WTC11 (cell line): ENCODE results near the gene LPCAT1. TPM values are rescaled to one million over a fixed set of nuclear protein-coding genes. Genes with fewer than 3 reads are reported as not detected.

Experiments used
- ATAC-seq: fragments of 200-7000 bp; cut with Tn5 transposase; 2 replicates; pipeline ENCODE4 v1.10.0; 2021; ENCODE audit warnings: mild to moderate bottlenecking, moderate library complexity
- CTCF ChIA-PET: fragments of 300-600 bp; sonication (Branson Sonifier 250); formaldehyde crosslinking; loops from one replicate; lab custom pipeline; 2021; ENCODE audit warnings: antibody characterized with exemption; lab: Charles Lee
- POLR2A ChIA-PET: fragments of 350-600 bp; sonication (Branson Sonifier 250); formaldehyde crosslinking; loops from one replicate; lab custom pipeline; 2021; ENCODE audit warnings: antibody characterized with exemption; lab: Charles Lee
- DNase-seq: peaks from one replicate; pipeline ENCODE4 v3.0.0; 2021; ENCODE audit warnings: low spot score
- H3K27ac Mint-ChIP-seq: 2 replicates; pipeline ENCODE4 v1.8.0; 2021; ENCODE audit warnings: mixed read lengths
- H3K27me3 Mint-ChIP-seq: 2 replicates; pipeline ENCODE4 v1.8.0; 2021; ENCODE audit warnings: low read depth, mild to moderate bottlenecking, moderate library complexity, mixed read lengths
- H3K36me3 Mint-ChIP-seq: 2 replicates; pipeline ENCODE4 v1.8.0; 2021; ENCODE audit warnings: mixed read lengths
- H3K4me1 Mint-ChIP-seq: 2 replicates; pipeline ENCODE4 v1.8.0; 2022; ENCODE audit warnings: mixed read lengths
- H3K4me3 Mint-ChIP-seq: 2 replicates; pipeline ENCODE4 v1.8.0; 2021; ENCODE audit warnings: mild to moderate bottlenecking, moderate library complexity, mixed read lengths
- H3K9me3 Mint-ChIP-seq: 2 replicates; pipeline ENCODE4 v1.8.0; 2021; ENCODE audit warnings: mixed read lengths
- AFF4 ChIP-seq: sonication (generic); formaldehyde crosslinking; IDR thresholded peaks from 2 replicates; pipeline ENCODE4 v1.8.1; 2023; ENCODE audit warnings: mild to moderate bottlenecking, missing genetic modification reagents, borderline replicate concordance
- CDX4 ChIP-seq: fragments of 250-450 bp; sonication (Bioruptor Pico); IDR thresholded peaks from 2 replicates; pipeline ENCODE4 v1.9.0; 2021; ENCODE audit warnings: moderate library complexity, mild to moderate bottlenecking, inconsistent platforms, borderline replicate concordance
- E2F4 ChIP-seq: sonication (generic); formaldehyde crosslinking; IDR thresholded peaks from 2 replicates; pipeline ENCODE4 v1.8.1; 2022; ENCODE audit warnings: low read depth, mild to moderate bottlenecking, moderate library complexity, missing genetic modification reagents, borderline replicate concordance
- ESRRA ChIP-seq: sonication (generic); formaldehyde crosslinking; IDR thresholded peaks from 2 replicates; pipeline ENCODE4 v1.8.1; 2022; ENCODE audit warnings: mild to moderate bottlenecking, missing genetic modification reagents, borderline replicate concordance
- FOXJ3 ChIP-seq: sonication (generic); formaldehyde crosslinking; IDR thresholded peaks from 2 replicates; pipeline ENCODE4 v1.9.0; 2021; ENCODE audit warnings: missing genetic modification reagents, mild to moderate bottlenecking, borderline replicate concordance
- GTF2I ChIP-seq: fragments of 250-450 bp; sonication (Bioruptor Pico); conservative IDR thresholded peaks from 2 replicates; pipeline ENCODE4 v1.4.0; 2021; ENCODE audit warnings: mild to moderate bottlenecking
- JAZF1 ChIP-seq: fragments of 250-450 bp; sonication (Bioruptor Pico); IDR thresholded peaks from 2 replicates; pipeline ENCODE4 v1.9.0; 2021; ENCODE audit warnings: moderate library complexity, mild to moderate bottlenecking, inconsistent platforms
- MAX ChIP-seq: sonication (generic); formaldehyde crosslinking; IDR thresholded peaks from 2 replicates; pipeline ENCODE4 v1.8.0; 2022; ENCODE audit warnings: mild to moderate bottlenecking, missing genetic modification reagents
- MXD4 ChIP-seq: fragments of 250-450 bp; sonication (Bioruptor Pico); IDR thresholded peaks from 2 replicates; pipeline ENCODE4 v1.8.0; 2021; ENCODE audit warnings: mild to moderate bottlenecking, moderate library complexity, borderline replicate concordance
- NFE2L1 ChIP-seq: sonication (generic); formaldehyde crosslinking; IDR thresholded peaks from 2 replicates; pipeline ENCODE4 v1.8.1; 2023; ENCODE audit warnings: missing genetic modification reagents
- PRRX2 ChIP-seq: fragments of 250-450 bp; sonication (Bioruptor Pico); IDR thresholded peaks from 2 replicates; pipeline ENCODE4 v1.8.0; 2021; ENCODE audit warnings: mild to moderate bottlenecking
- SOX15 ChIP-seq: fragments of 250-450 bp; sonication (Bioruptor Pico); IDR thresholded peaks from 2 replicates; pipeline ENCODE4 v1.9.0; 2021; ENCODE audit warnings: mild to moderate bottlenecking
- SP1 ChIP-seq: sonication (generic); formaldehyde crosslinking; conservative IDR thresholded peaks from 2 replicates; pipeline ENCODE4 v1.8.1; 2022; ENCODE audit warnings: missing genetic modification reagents
- TP53 ChIP-seq: sonication (generic); formaldehyde crosslinking; IDR thresholded peaks from 2 replicates; pipeline ENCODE4 v1.8.1; 2023; ENCODE audit warnings: mild to moderate bottlenecking, missing genetic modification reagents
- USF1 ChIP-seq: sonication (generic); formaldehyde crosslinking; IDR thresholded peaks from 2 replicates; pipeline ENCODE4 v1.8.0; 2022; ENCODE audit warnings: mild to moderate bottlenecking, missing genetic modification reagents
- ZBTB43 ChIP-seq: sonication (generic); formaldehyde crosslinking; IDR thresholded peaks from 2 replicates; pipeline ENCODE4 v1.8.1; 2023; ENCODE audit warnings: mild to moderate bottlenecking, missing genetic modification reagents
- ZNF219 ChIP-seq: sonication (generic); formaldehyde crosslinking; IDR thresholded peaks from 2 replicates; pipeline ENCODE4 v1.8.0; 2023; ENCODE audit warnings: missing genetic modification reagents, mild to moderate bottlenecking, borderline replicate concordance
- ZNF317 ChIP-seq: sonication (generic); formaldehyde crosslinking; IDR thresholded peaks from 2 replicates; pipeline ENCODE4 v1.8.1; 2023; ENCODE audit warnings: low read depth, mild to moderate bottlenecking, moderate library complexity, missing genetic modification reagents, borderline replicate concordance
- ZNF416 ChIP-seq: fragments of 250-450 bp; sonication (Bioruptor Pico); IDR thresholded peaks from 2 replicates; pipeline ENCODE4 v1.9.0; 2021; ENCODE audit warnings: mild to moderate bottlenecking, inconsistent platforms
- ZNF512 ChIP-seq: sonication (generic); formaldehyde crosslinking; IDR thresholded peaks from 2 replicates; pipeline ENCODE4 v1.8.1; 2022; ENCODE audit warnings: missing genetic modification reagents, borderline replicate concordance
- ZNF532 ChIP-seq: fragments of 250-450 bp; sonication (Bioruptor Pico); IDR thresholded peaks from 2 replicates; pipeline ENCODE4 v1.9.0; 2021; ENCODE audit warnings: mild to moderate bottlenecking, borderline replicate concordance
- ZNF671 ChIP-seq: fragments of 250-450 bp; sonication (Bioruptor Pico); IDR thresholded peaks from 2 replicates; pipeline ENCODE4 v1.8.0; 2021; ENCODE audit warnings: mild to moderate bottlenecking
- total RNA-seq: library from RNA; stranded (reverse); gene quantifications from 3 replicates; pipeline ENCODE4 v1.2.3, GENCODE V29; 2021

LPCAT1 gene
- total RNA-seq, 1 experiment from 2014 or later = 206 TPM

GRCh38 chr5:1507014-1507375 is 16.8 kb downstream of the LPCAT1 start (continued):
- TF ChIP-seq FOXJ3 (CRISPR knock-in tag) (no peak), ZNF219 (CRISPR knock-in tag) (no peak), CDX4 (CRISPR knock-in tag) (no peak), TP53 (no peak), ZNF532 (CRISPR knock-in tag) (no peak), PRRX2 (no peak), ZNF317 (CRISPR knock-in tag) (no peak), AFF4 (CRISPR knock-in tag) (no peak), SP1 (no peak)

- Mint-ChIP-seq H3K9me3 (no peaks in the 10 kb centered on the region), H3K4me1 (peaks cover 70% of the 10 kb centered on the region), H3K4me3 (no peak overlapping the region), H3K36me3 (peaks cover 9% of the 10 kb centered on the region), H3K27me3 (no peaks in the 10 kb centered on the region), H3K27ac (peak overlapping the region; percentile 89)
- ChIA-PET CTCF (interaction anchor here (1.0 to 1.4 kb wide), 6 partner anchors 26 to 139 kb away, joined by 3 to 11 read pairs (median 3); no protein-coding TSS in a partner anchor), POLR2A (interaction anchor here (1.3 kb wide), 1 partner anchor 10 kb away, joined by 4 read pairs; no protein-coding TSS in a partner anchor)
- DNase-seq = no peak
- no peak for ATAC-seq
- TF ChIP-seq ZNF416 (CRISPR knock-in tag) = no peak
- TF ChIP-seq E2F4 = no peak
- no peak for TF ChIP-seq ZBTB43 (CRISPR knock-in tag)
- no peak for TF ChIP-seq JAZF1
- no peak for TF ChIP-seq NFE2L1 (CRISPR knock-in tag)
- no peak for TF ChIP-seq ESRRA (CRISPR knock-in tag)
- no peak for TF ChIP-seq SOX15 (CRISPR knock-in tag)
- no peak for TF ChIP-seq MAX (CRISPR knock-in tag)
- TF ChIP-seq USF1 (CRISPR knock-in tag) = no peak
- no peak for TF ChIP-seq ZNF219 (CRISPR knock-in tag)
- TF ChIP-seq ZNF512 (CRISPR knock-in tag) = no peak
- no peak for TF ChIP-seq GTF2I (CRISPR knock-in tag)
- no peak for TF ChIP-seq ZNF671 (CRISPR knock-in tag)
- no peak for TF ChIP-seq MXD4 (CRISPR knock-in tag)
- TF ChIP-seq PRRX2 = no peak
These were observed 17.3 kb downstream of the LPCAT1 start for GRCh38 chr5:1506242-1507013.
